HEK293 (cell line): Measurements from ENCODE around the gene LCOR.

Experiments used
- BCL11B ChIP-seq: fragments of 450-650 bp; formaldehyde crosslinking; IDR thresholded peaks from 2 replicates; pipeline ENCODE4 v1.5.1; 2016; ENCODE audit warnings: low read depth, missing biosample characterization, missing genetic modification characterization
- EGR2 ChIP-seq: fragments of 450-650 bp; formaldehyde crosslinking; IDR thresholded peaks from 2 replicates; pipeline ENCODE4 v1.5.1; 2016; ENCODE audit warnings: low read depth, missing biosample characterization, missing genetic modification characterization
- GFI1B ChIP-seq: fragments of 450-650 bp; formaldehyde crosslinking; IDR thresholded peaks from 2 replicates; pipeline ENCODE4 v1.5.1; 2016; ENCODE audit warnings: missing biosample characterization, missing genetic modification characterization
- MYNN ChIP-seq: fragments of 450-650 bp; formaldehyde crosslinking; IDR thresholded peaks from 2 replicates; pipeline ENCODE4 v1.5.1; 2016; ENCODE audit warnings: missing biosample characterization, missing genetic modification characterization, borderline replicate concordance
- ZBTB20 ChIP-seq: fragments of 450-650 bp; formaldehyde crosslinking; IDR thresholded peaks from 2 replicates; pipeline ENCODE4 v1.5.1; 2016; ENCODE audit warnings: missing biosample characterization, missing genetic modification characterization
- ZFHX2 ChIP-seq: fragments of 450-650 bp; formaldehyde crosslinking; conservative IDR thresholded peaks from 2 replicates; pipeline ENCODE4 v1.5.1; 2016; ENCODE audit warnings: missing biosample characterization, missing genetic modification characterization
- ZNF121 ChIP-seq: fragments of 450-650 bp; formaldehyde crosslinking; IDR thresholded peaks from 2 replicates; pipeline ENCODE4 v1.5.1; 2016; ENCODE audit warnings: missing biosample characterization, missing genetic modification characterization
- ZNF133 ChIP-seq: fragments of 450-650 bp; formaldehyde crosslinking; IDR thresholded peaks from 2 replicates; pipeline ENCODE4 v1.5.1; 2016; ENCODE audit warnings: missing biosample characterization, missing genetic modification characterization
- ZNF16 ChIP-seq: fragments of 450-650 bp; formaldehyde crosslinking; IDR thresholded peaks from 2 replicates; pipeline ENCODE4 v1.5.1; 2016; ENCODE audit warnings: low read depth, missing biosample characterization, missing genetic modification characterization
- ZNF211 ChIP-seq: fragments of 450-650 bp; formaldehyde crosslinking; IDR thresholded peaks from 2 replicates; pipeline ENCODE4 v1.5.1; 2016; ENCODE audit warnings: low read depth, missing biosample characterization, missing genetic modification characterization
- ZNF23 ChIP-seq: fragments of 450-650 bp; formaldehyde crosslinking; IDR thresholded peaks from 2 replicates; pipeline ENCODE4 v1.5.1; 2016; ENCODE audit warnings: missing biosample characterization, missing genetic modification characterization, borderline replicate concordance
- ZNF354C ChIP-seq: fragments of 450-650 bp; formaldehyde crosslinking; IDR thresholded peaks from 2 replicates; pipeline ENCODE4 v1.5.1; 2016; ENCODE audit warnings: missing biosample characterization, missing genetic modification characterization, low read depth, borderline replicate concordance
- ZNF416 ChIP-seq: fragments of 450-650 bp; formaldehyde crosslinking; IDR thresholded peaks from 2 replicates; pipeline ENCODE4 v1.5.1; 2016; ENCODE audit warnings: missing biosample characterization, missing genetic modification characterization
- ZNF426 ChIP-seq: fragments of 450-650 bp; formaldehyde crosslinking; IDR thresholded peaks from 2 replicates; pipeline ENCODE4 v1.5.1; 2017; ENCODE audit warnings: missing biosample characterization, missing genetic modification characterization, mild to moderate bottlenecking, inconsistent platforms, moderate library complexity
- ZNF514 ChIP-seq: fragments of 450-650 bp; formaldehyde crosslinking; IDR thresholded peaks from 2 replicates; pipeline ENCODE4 v1.5.1; 2016; ENCODE audit warnings: missing biosample characterization, missing genetic modification characterization
- ZNF529 ChIP-seq: fragments of 450-650 bp; formaldehyde crosslinking; IDR thresholded peaks from 2 replicates; pipeline ENCODE4 v1.5.1; 2017; ENCODE audit warnings: missing genetic modification characterization, missing biosample characterization; ENCODE audit not compliant: insufficient replicate concordance
- ZNF530 ChIP-seq: fragments of 450-650 bp; formaldehyde crosslinking; IDR thresholded peaks from 2 replicates; pipeline ENCODE4 v1.5.1; 2016; ENCODE audit warnings: low read depth, missing biosample characterization, missing genetic modification characterization
- ZNF561 ChIP-seq: fragments of 450-650 bp; IDR thresholded peaks from 2 replicates; pipeline ENCODE4 v1.5.1; 2018; ENCODE audit warnings: missing biosample characterization, missing genetic modification characterization, borderline replicate concordance
- ZNF600 ChIP-seq: fragments of 450-650 bp; formaldehyde crosslinking; IDR thresholded peaks from 2 replicates; pipeline ENCODE4 v1.5.1; 2016; ENCODE audit warnings: missing biosample characterization, missing genetic modification characterization
- ZNF626 ChIP-seq: fragments of 450-650 bp; sonication (Bioruptor Pico); formaldehyde crosslinking; IDR thresholded peaks from 2 replicates; pipeline ENCODE4 v1.5.1; 2018; ENCODE audit warnings: missing biosample characterization, missing genetic modification characterization, inconsistent platforms
- ZNF658 ChIP-seq: fragments of 450-650 bp; formaldehyde crosslinking; IDR thresholded peaks from 2 replicates; pipeline ENCODE4; 2016; ENCODE audit warnings: missing biosample characterization, missing genetic modification characterization
- ZNF670 ChIP-seq: fragments of 450-650 bp; formaldehyde crosslinking; IDR thresholded peaks from 2 replicates; pipeline ENCODE4 v1.5.1; 2016; ENCODE audit warnings: missing biosample characterization, missing genetic modification characterization, low read depth
- ZNF707 ChIP-seq: fragments of 450-650 bp; formaldehyde crosslinking; IDR thresholded peaks from 2 replicates; pipeline ENCODE4 v1.5.1; 2016; ENCODE audit warnings: missing biosample characterization, missing genetic modification characterization
- ZNF747 ChIP-seq: fragments of 450-650 bp; formaldehyde crosslinking; IDR thresholded peaks from 2 replicates; pipeline ENCODE4 v1.5.1; 2016; ENCODE audit warnings: missing biosample characterization, missing genetic modification characterization
- ZNF768 ChIP-seq: fragments of 450-650 bp; formaldehyde crosslinking; IDR thresholded peaks from 2 replicates; pipeline ENCODE4 v1.5.1; 2018; ENCODE audit warnings: missing biosample characterization, mild to moderate bottlenecking, missing genetic modification characterization
- ZNF785 ChIP-seq: fragments of 450-650 bp; formaldehyde crosslinking; IDR thresholded peaks from 2 replicates; pipeline ENCODE4 v1.5.1; 2016; ENCODE audit warnings: missing biosample characterization, missing genetic modification characterization
- ZNF837 ChIP-seq: fragments of 450-650 bp; formaldehyde crosslinking; IDR thresholded peaks from 2 replicates; pipeline ENCODE4 v1.5.1; 2016; ENCODE audit warnings: missing biosample characterization, missing genetic modification characterization
- ZSCAN16 ChIP-seq: fragments of 450-650 bp; formaldehyde crosslinking; IDR thresholded peaks from 2 replicates; pipeline ENCODE4 v1.5.1; 2016; ENCODE audit warnings: missing biosample characterization, missing genetic modification characterization
- ZXDB ChIP-seq: fragments of 450-650 bp; formaldehyde crosslinking; IDR thresholded peaks from 2 replicates; pipeline ENCODE4 v1.5.1; 2016; ENCODE audit warnings: missing biosample characterization, missing genetic modification characterization
- TF ChIP-seq, protein P1 (sequence below): fragments of 450-650 bp; formaldehyde crosslinking; IDR thresholded peaks from 2 replicates; pipeline ENCODE4 v1.5.1; 2016; ENCODE audit warnings: missing biosample characterization, missing genetic modification characterization
- TF ChIP-seq, protein P2 (sequence below): fragments of 450-650 bp; formaldehyde crosslinking; IDR thresholded peaks from 2 replicates; pipeline ENCODE4 v1.5.1; 2016; ENCODE audit warnings: missing biosample characterization, missing genetic modification characterization
- TF ChIP-seq, protein P3 (sequence below): fragments of 450-650 bp; formaldehyde crosslinking; conservative IDR thresholded peaks from 2 replicates; pipeline ENCODE4 v1.5.1; 2016; ENCODE audit warnings: low read depth, missing biosample characterization, missing genetic modification characterization

The LCOR gene

DNA sequence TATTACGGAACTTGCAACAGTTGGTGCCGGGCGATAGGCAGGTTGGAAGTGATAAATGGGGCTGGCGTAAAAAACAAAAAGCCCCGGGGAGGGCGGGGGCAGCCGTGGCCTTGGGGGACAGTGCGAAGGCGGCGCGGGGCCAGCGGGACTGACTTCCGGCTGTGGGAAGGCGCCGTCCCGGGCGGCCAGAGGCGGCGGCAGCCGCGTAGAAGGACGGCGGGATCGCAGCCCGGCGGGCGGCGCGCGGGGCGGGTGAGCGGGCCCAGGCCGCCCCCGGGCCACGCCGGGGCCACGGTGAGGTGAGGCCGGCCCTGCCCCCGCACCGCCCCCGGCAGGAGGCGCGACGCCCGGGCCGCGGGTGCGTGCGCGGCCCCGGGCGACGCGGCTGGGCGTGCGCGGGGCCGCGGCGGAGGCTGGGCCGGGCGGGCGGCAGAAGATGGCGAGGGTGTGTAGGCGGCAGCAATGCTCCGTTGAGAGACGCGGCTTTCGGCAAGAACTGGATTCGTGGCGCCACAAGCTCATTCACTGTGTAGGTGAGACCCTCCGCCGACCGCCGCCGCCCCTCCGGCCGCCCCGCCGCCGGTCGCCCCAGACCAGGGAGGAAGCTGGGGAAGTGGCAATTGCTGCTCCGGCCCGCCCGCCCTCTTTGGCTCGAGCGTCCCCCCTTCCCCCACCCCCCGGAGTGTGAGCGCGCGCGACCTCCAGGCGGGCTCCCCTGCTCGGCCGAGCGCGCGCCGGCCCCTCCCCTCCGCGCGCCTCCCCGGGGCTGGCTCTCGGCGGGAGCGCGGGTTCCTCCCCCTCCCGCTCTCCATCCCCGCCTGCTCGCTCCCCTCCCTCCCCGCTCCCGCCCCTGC lies at the start of gene LCOR (continued):
- TF ChIP-seq ZNF211 (tag by site-specific recombination) (no peak), ZNF747 (tag by site-specific recombination) (no peak), ZNF670 (tag by site-specific recombination) (no peak), ZXDB (peak; percentile 25; the same call in 1 of the 2 replicates), ZNF416 (tag by site-specific recombination) (no peak), ZNF658 (tag by site-specific recombination) (no peak), ZNF837 (no peak), ZNF16 (tag by site-specific recombination) (no peak), ZNF121 (no peak), ZNF529 (tag by site-specific recombination) (no peak), ZNF354C (tag by site-specific recombination) (no peak), ZNF626 (tag by site-specific recombination) (no peak), ZNF530 (tag by site-specific recombination) (no peak), GFI1B (no peak), ZFHX2 (tag by site-specific recombination) (peak; percentile 52), ZNF23 (no peak), BCL11B (tag by site-specific recombination) (0 out of 2 replicates have a peak, but pooled peaks have one; percentile 20), ZNF514 (tag by site-specific recombination) (no peak), EGR2 (tag by site-specific recombination) (0 out of 2 replicates have a peak, but pooled peaks have one; percentile 5), ZNF133 (tag by site-specific recombination) (no peak), ZNF600 (tag by site-specific recombination) (0 out of 2 replicates have a peak, but pooled peaks have one; percentile 3), ZNF768 (tag by site-specific recombination) (no peak), ZNF785 (tag by site-specific recombination) (no peak), ZSCAN16 (no peak), ZNF426 (tag by site-specific recombination) (no peak), ZNF561 (tag by site-specific recombination) (no peak; the same call in 1 of the 2 replicates), ZBTB20 (tag by site-specific recombination) (no peak; the same call in none of the 2 replicates), ZNF707 (no peak), MYNN (tag by site-specific recombination) (no peak)
- TF ChIP-seq, protein P1, sequence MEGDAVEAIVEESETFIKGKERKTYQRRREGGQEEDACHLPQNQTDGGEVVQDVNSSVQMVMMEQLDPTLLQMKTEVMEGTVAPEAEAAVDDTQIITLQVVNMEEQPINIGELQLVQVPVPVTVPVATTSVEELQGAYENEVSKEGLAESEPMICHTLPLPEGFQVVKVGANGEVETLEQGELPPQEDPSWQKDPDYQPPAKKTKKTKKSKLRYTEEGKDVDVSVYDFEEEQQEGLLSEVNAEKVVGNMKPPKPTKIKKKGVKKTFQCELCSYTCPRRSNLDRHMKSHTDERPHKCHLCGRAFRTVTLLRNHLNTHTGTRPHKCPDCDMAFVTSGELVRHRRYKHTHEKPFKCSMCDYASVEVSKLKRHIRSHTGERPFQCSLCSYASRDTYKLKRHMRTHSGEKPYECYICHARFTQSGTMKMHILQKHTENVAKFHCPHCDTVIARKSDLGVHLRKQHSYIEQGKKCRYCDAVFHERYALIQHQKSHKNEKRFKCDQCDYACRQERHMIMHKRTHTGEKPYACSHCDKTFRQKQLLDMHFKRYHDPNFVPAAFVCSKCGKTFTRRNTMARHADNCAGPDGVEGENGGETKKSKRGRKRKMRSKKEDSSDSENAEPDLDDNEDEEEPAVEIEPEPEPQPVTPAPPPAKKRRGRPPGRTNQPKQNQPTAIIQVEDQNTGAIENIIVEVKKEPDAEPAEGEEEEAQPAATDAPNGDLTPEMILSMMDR, result no peak
- TF ChIP-seq, protein P2, sequence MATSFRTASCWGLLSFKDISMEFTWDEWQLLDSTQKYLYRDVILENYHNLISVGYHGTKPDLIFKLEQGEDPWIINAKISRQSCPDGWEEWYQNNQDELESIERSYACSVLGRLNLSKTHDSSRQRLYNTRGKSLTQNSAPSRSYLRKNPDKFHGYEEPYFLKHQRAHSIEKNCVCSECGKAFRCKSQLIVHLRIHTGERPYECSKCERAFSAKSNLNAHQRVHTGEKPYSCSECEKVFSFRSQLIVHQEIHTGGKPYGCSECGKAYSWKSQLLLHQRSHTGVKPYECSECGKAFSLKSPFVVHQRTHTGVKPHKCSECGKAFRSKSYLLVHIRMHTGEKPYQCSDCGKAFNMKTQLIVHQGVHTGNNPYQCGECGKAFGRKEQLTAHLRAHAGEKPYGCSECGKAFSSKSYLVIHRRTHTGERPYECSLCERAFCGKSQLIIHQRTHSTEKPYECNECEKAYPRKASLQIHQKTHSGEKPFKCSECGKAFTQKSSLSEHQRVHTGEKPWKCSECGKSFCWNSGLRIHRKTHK (tag by site-specific recombination), result no peak
- TF ChIP-seq, protein P3, sequence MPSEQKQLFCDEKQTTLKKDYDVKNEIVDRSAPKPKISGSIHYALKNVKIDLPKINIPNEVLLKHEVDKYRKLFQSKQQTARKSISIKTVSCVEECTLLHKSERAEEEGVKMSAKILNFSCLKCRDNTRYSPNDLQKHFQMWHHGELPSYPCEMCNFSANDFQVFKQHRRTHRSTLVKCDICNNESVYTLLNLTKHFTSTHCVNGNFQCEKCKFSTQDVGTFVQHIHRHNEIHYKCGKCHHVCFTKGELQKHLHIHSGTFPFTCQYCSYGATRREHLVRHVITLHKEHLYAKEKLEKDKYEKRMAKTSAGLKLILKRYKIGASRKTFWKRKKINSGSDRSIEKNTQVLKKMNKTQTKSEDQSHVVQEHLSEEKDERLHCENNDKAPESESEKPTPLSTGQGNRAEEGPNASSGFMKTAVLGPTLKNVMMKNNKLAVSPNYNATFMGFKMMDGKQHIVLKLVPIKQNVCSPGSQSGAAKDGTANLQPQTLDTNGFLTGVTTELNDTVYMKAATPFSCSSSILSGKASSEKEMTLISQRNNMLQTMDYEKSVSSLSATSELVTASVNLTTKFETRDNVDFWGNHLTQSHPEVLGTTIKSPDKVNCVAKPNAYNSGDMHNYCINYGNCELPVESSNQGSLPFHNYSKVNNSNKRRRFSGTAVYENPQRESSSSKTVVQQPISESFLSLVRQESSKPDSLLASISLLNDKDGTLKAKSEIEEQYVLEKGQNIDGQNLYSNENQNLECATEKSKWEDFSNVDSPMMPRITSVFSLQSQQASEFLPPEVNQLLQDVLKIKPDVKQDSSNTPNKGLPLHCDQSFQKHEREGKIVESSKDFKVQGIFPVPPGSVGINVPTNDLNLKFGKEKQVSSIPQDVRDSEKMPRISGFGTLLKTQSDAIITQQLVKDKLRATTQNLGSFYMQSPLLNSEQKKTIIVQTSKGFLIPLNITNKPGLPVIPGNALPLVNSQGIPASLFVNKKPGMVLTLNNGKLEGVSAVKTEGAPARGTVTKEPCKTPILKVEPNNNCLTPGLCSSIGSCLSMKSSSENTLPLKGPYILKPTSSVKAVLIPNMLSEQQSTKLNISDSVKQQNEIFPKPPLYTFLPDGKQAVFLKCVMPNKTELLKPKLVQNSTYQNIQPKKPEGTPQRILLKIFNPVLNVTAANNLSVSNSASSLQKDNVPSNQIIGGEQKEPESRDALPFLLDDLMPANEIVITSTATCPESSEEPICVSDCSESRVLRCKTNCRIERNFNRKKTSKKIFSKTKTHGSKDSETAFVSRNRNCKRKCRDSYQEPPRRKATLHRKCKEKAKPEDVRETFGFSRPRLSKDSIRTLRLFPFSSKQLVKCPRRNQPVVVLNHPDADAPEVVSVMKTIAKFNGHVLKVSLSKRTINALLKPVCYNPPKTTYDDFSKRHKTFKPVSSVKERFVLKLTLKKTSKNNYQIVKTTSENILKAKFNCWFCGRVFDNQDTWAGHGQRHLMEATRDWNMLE (tag by site-specific recombination), result no peak
